HG03103 (cell line): ENCODE measurements around the gene CD68.
"Not testable (repeated sequence)": the region's sequence is repeated elsewhere in the genome, so short reads cannot be mapped to it uniquely, and the experiment has no call there.

Source experiments
- ATAC-seq: cut with Tn5 transposase; IDR thresholded peaks from one replicate; pipeline ENCODE4 v1.9.1; 2021; ENCODE audit warnings: low read depth; ENCODE audit not compliant: unreplicated experiment

The CD68 gene

GRCh38 chr17:7611635-7612293 is 32.3 kb downstream of the CD68 start:
- no peak for ATAC-seq

GRCh38 chr17:7612294-7612640 is 32.8 kb downstream of the CD68 start:
- no peak for ATAC-seq

- no peak for ATAC-seq
These were observed 34.5 kb downstream of the CD68 start for GRCh38 chr17:7613769-7614424.

GRCh38 chr17:7614425-7615264 is 35.2 kb downstream of the CD68 start, which contains the start of gene FXR2:
Gene FXR2, minus strand, starts transcription at chr17:7614897. Its CDS starts 365 bp downstream, at chr17:7614532.
- peak; percentile 79 for ATAC-seq

- no peak for ATAC-seq
These were observed 35.9 kb downstream of the CD68 start for GRCh38 chr17:7615265-7615747.

- no peak for ATAC-seq
These were observed 39.2 kb downstream of the CD68 start for GRCh38 chr17:7618608-7619007.

- no peak for ATAC-seq
These were observed 41.4 kb downstream of the CD68 start for GRCh38 chr17:7620835-7621234.

GRCh38 chr17:7623661-7624060 is 44.2 kb downstream of the CD68 start:
- no peak for ATAC-seq

GRCh38 chr17:7625749-7626148 is 46.3 kb downstream of the CD68 start:
- ATAC-seq: not testable (repeated sequence)

- no peak for ATAC-seq
These were observed 46.9 kb downstream of the CD68 start for GRCh38 chr17:7626307-7626706.

- ATAC-seq: no peak
These were observed 47.5 kb downstream of the CD68 start for GRCh38 chr17:7626956-7627249.

GRCh38 chr17:7627250-7628121 is 48.0 kb downstream of the CD68 start, which contains the start of gene SAT2:
Gene SAT2, minus strand, starts transcription at chr17:7627821. Its CDS starts 186 bp downstream, at chr17:7627635.
- ATAC-seq: peak; percentile 83

GRCh38 chr17:7629939-7630571 is 50.6 kb downstream of the CD68 start, which contains the start of gene SHBG:
Gene SHBG, plus strand, starts transcription at chr17:7630135. Its CDS starts 38 bp downstream, at chr17:7630173.
- no peak for ATAC-seq
